HG02943 (cell line): Measurements from ENCODE around the gene VPS13A.
"Not testable (repeated sequence)": the region's sequence is repeated elsewhere in the genome, so short reads cannot be mapped to it uniquely, and the experiment has no call there.

Experiments used
- ATAC-seq: cut with Tn5 transposase; IDR thresholded peaks from one replicate; pipeline ENCODE4 v1.9.1; 2021; ENCODE audit warnings: mild to moderate bottlenecking, low read depth, moderate library complexity; ENCODE audit not compliant: unreplicated experiment

Gene VPS13A

DNA sequence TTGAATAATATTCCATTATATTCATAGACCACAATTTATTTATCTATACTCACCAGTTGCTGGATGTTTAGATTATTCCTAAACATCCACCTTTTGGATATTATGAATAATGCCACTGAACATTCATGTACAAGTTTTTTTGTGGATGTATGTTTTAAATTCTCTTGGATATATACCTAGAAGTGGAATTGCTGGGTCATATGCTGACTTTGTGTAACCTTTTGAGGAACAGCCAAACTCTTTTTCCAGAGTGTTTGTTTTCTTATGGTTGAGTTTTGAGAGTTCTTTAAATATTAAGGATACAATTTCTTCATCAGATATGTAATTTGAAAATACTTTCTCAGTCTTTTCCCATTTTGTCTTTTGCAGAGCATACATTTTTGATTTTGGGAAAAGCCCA, 2.7 kb downstream of the VPS13A start:
- no peak for ATAC-seq

DNA sequence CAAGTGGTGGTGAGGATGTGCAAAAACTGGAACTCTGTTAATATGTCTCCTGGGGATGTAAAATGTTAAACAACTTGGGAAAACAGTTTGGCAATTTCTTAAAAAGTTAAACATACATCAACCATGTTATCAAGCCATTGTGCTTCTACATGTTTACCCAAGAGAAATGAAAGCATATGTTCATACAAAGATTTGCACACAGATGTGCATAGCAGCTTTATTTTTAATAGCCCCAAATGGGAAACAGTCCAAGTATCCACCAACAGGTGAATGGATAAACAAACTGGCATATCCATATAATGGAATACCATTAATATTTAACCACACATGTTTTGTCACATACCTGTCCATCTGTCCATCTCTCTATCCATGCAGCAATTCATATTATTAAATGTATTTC, 6.2 kb downstream of the VPS13A start:
- no peak for ATAC-seq

DNA sequence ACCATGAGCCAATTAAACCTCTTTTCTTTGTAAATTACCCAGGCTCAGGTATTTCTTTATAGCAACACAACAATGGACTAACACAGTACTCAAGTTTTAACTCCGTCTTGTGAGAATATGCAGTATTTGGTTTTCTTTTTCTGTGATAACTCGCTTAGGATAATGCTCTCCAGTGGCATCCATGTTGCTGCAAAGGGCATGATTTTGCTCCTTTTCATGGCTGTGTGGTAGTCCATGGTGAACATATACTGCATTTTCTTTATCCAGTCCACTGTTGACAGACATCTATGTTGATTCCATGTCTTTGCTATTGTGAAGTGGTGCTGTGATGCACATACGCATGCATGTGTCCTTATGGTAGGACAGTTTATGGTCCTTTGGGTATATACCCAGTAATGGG, 10.9 kb downstream of the VPS13A start:
- no peak for ATAC-seq

DNA sequence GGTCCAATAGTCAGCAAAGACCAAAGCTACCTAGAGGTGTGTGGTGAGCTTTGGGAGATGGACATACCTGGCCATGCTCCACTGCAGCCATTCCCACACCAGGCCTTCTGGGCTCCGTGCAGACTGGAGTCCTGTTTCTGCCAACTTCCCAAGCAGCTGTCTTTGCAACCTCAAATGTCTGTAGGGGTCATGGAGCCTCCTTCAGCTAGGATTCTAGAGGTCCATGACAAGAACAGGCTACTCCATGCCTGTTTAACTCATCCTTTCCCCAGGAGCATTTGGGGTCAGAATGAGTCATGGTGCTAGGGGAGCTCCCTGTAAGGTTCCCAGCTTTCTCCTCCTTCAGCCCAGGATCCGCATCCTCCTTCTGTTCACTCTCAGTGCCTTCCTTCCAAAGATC, 17.1 kb downstream of the VPS13A start:
- ATAC-seq: no peak

DNA sequence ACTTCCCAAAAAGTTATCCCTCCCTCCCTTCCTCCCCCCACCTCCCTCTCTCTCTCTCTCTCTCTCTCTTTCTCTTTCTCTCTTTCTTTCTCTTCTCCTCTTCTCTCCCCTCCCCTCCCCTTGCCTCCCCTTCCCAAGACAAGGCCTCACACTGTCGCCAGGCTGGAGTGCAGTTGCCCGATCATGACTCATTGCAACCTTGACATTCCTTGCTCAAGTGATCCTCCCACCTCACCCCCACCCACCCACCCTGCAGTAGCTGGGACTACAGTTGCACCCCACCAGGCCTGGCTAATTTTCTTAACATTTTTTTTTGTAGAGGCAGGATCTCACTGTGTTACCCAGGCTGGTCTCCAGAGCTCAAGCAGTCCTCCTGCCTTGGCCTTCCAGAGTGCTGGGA, 32.8 kb downstream of the VPS13A start:
- ATAC-seq: no peak

DNA sequence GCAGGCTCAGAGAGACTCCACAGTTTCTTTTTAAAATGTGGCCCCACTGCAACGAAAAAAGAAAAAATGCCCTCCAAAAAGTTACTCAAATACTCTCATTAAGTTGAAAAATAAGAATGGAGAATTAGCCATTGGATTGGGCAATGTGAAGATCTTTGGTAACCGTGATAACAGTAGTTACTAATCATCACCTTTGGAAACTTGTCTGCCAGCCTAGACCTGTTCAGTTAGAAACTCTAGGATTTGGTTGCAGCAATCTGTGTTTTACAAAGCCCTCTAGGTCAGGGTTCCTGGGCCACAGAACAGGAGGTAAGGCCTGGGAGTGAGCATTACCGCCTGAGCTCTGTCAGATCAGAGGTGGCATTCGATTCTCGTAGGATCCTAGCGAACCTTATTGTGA, 34.2 kb downstream of the VPS13A start:
- no peak for ATAC-seq

- ATAC-seq: no peak
These were observed 35.5 kb downstream of the VPS13A start for GRCh38 chr9:77212801-77213200.

GRCh38 chr9:77215874-77216273, 38.5 kb downstream of the VPS13A start:
- no peak for ATAC-seq

- no peak for ATAC-seq
These were observed 41.3 kb downstream of the VPS13A start for GRCh38 chr9:77218612-77219011.

DNA sequence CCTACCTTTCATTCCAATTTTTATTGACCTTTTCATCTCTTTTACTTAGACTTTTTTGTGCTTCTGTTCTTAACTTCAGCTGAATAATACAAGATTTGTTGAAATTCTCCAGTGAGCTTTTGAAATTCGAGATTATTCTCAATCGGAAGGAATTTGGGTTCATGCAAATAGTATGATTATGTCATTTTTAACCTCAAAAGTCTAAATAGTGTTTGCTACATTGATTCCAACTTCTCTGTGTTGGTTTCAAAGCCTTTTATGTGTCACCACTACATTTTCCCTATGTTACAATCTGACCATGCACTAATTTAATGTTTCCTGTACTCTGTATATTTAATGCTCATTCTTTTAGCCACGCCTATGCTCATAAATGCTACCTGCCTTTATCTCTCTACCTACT, 44.1 kb downstream of the VPS13A start:
- ATAC-seq: no peak

- no peak for ATAC-seq
These were observed 47.5 kb downstream of the VPS13A start for GRCh38 chr9:77224746-77225312.

- ATAC-seq: no peak
These were observed 59.4 kb downstream of the VPS13A start for GRCh38 chr9:77236693-77237092.

- no peak for ATAC-seq
These were observed 60.6 kb downstream of the VPS13A start for GRCh38 chr9:77237896-77238295.

GRCh38 chr9:77251050-77251449, 73.7 kb downstream of the VPS13A start:
- ATAC-seq: no peak

GRCh38 chr9:77257275-77257674, 79.9 kb downstream of the VPS13A start:
- no peak for ATAC-seq

GRCh38 chr9:77261605-77262004, 84.3 kb downstream of the VPS13A start:
- ATAC-seq: no peak

GRCh38 chr9:77267762-77268161, 90.4 kb downstream of the VPS13A start:
- ATAC-seq: not testable (repeated sequence)

- no peak for ATAC-seq
These were observed 93.8 kb downstream of the VPS13A start for GRCh38 chr9:77271023-77271690.

- ATAC-seq: no peak
These were observed 99.5 kb downstream of the VPS13A start for GRCh38 chr9:77276799-77277198.

- no peak for ATAC-seq
These were observed 100.4 kb downstream of the VPS13A start for GRCh38 chr9:77277719-77278118.

DNA sequence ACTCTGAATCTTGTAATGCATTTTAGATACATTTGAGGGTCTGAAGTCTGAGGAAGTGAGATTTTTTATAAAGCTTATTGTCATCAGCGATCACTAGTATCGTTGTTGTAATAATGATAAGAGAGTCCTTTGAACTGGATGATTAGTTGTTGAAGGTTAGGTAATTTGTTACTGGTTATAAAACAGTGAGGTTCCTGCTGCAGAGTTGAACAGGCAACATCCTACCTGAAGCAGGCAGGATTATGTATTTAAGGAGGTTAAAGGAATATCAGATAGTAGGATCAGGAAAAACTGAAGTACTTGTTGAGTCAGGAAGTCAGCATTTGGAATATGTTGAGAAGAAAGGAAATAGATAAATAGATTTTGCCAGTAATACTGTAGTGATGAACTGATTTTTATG, 106.7 kb downstream of the VPS13A start:
- no peak for ATAC-seq

- no peak for ATAC-seq
These were observed 107.3 kb downstream of the VPS13A start for GRCh38 chr9:77284616-77285015.

- ATAC-seq: no peak
These were observed 113.0 kb downstream of the VPS13A start for GRCh38 chr9:77290373-77290772.
